Right ventricle myocardium superior (tissue), 1 donor: ENCODE data around the gene PIAS1. TPM values are rescaled to one million over a fixed set of nuclear protein-coding genes. Genes with fewer than 3 reads are reported as not detected.
"Not testable (repeated sequence)": the region's sequence is repeated elsewhere in the genome, so short reads cannot be mapped to it uniquely, and the experiment has no call there.

Source experiments
- ATAC-seq: fragments of 200-7000 bp; cut with Tn5 transposase; one replicate; pipeline ENCODE4 v1.9.1; 2020; ENCODE audit warnings: mild to moderate bottlenecking; ENCODE audit not compliant: poor library complexity
- DNase-seq: peaks from one replicate; pipeline ENCODE4 v3.0.0-alpha.2; 2020
- intact Hi-C: fragments of 100-400 bp; cut with DNase I; formaldehyde crosslinking; loops from one replicate; pipeline ENCODE4 v1.11.2; 2022
- total RNA-seq: library from RNA; stranded (reverse); fragmentation: NEBNext Ultra II Directional; extraction: Animal tissue kit (Norgen Biotek cat#: 25700); gene quantifications from one replicate; pipeline ENCODE4 v1.2.1, GENCODE V29; 2021
- donor health status: DM: no; HTN: yes; CAD: no; lungs with severe emphysema.

Gene PIAS1
- total RNA-seq, 1 donor from 2014 or later: 21.5 TPM

- no peak for ATAC-seq
- DNase-seq: no peak
- intact Hi-C loops: no loop called here
Observed at GRCh38 chr15:68234060-68234459, 179.9 kb downstream of the PIAS1 start.

GRCh38 chr15:68234520-68234919, 180.4 kb downstream of the PIAS1 start:
- intact Hi-C loops, DNase-seq, ATAC-seq: not testable (repeated sequence)

GRCh38 chr15:68235022-68235421, 180.9 kb downstream of the PIAS1 start:
- intact Hi-C loops: no loop called here
- ATAC-seq: no peak
- DNase-seq: no peak

DNA sequence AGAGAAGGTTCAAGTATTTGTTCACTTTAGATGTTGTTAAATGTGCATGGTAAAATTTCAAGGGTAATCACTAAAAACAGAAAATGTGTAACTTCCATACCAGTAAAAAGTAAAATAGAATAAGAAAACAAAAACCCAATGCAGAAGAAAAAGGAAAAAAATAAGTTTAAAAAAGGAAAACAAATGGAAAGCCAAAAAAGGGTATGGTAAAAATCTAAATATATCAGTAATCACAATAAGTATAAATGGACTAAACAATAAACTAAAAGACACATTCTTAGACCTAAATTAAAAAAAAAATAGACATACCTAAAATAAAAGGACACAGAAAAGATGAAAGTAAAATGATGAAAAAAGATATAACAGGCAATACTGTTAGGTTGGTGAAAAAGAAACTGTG, 184.9 kb downstream of the PIAS1 start:
- intact Hi-C loops: no loop called here
- DNase-seq (no peak), ATAC-seq (no peak)

- no peak for ATAC-seq
- no peak for DNase-seq
- intact Hi-C loops: no loop called here
Observed at GRCh38 chr15:68241088-68241935, 187.2 kb downstream of the PIAS1 start.

Other genes with a start within 250 kb of the PIAS1 start
- 0.11 TPM for gene SKOR1, start 228.8 kb upstream of the PIAS1 start, total RNA-seq
- gene RNU6-1, start 214.3 kb upstream of the PIAS1 start, total RNA-seq: not detected
- 0.97 TPM for gene CALML4, start 151.0 kb downstream of the PIAS1 start, total RNA-seq
- 6.9 TPM for gene CLN6, start 175.4 kb downstream of the PIAS1 start, total RNA-seq
- 40.8 TPM for gene FEM1B, start 223.4 kb downstream of the PIAS1 start, total RNA-seq